Uterus (tissue), 2 donors: Measurements from ENCODE around the gene CPSF4L.

Experiments used
- POLR2A ChIP-seq, 2 donors: fragments of 450-650 bp; IDR thresholded peaks; one replicate each; pipeline ENCODE4 v1.6.1; 2016; ENCODE audit warnings: antibody characterized with exemption in 2 of 2, mild to moderate bottlenecking in 1 of 2, moderate library complexity in 1 of 2
- TF ChIP-seq, protein P1 (sequence below), 4 experiments: fragments of 200-600 bp in 2 of 4; fragments of 450-650 bp in 2 of 4; sonication (generic) in 2 of 4; IDR thresholded peaks; one replicate each; pipeline ENCODE4 v1.5.1; 2016 to 2019; ENCODE audit warnings: antibody characterized with exemption in 4 of 4, mild to moderate bottlenecking in 2 of 4, moderate library complexity in 1 of 4

DNA sequence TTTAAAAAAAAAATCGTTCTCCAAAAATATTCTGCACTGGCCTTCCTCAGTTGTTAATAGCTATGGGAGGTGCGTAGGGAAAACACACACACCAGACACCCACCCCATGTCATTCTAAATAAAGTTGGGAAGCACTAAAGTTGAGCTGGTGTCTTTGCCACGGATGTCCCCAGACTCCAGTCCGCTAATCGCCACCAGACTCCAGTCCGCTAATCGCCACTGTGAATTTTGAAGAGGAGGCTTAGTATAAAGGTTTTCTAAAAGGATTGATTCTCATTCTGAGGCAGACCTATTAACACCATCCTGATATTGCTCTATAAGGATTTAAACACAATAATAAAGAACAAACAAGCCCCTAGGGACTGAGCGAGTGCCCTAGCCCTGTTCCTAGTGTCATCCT is 22.7 kb upstream of the CPSF4L start:
- TF ChIP-seq, protein P1, sequence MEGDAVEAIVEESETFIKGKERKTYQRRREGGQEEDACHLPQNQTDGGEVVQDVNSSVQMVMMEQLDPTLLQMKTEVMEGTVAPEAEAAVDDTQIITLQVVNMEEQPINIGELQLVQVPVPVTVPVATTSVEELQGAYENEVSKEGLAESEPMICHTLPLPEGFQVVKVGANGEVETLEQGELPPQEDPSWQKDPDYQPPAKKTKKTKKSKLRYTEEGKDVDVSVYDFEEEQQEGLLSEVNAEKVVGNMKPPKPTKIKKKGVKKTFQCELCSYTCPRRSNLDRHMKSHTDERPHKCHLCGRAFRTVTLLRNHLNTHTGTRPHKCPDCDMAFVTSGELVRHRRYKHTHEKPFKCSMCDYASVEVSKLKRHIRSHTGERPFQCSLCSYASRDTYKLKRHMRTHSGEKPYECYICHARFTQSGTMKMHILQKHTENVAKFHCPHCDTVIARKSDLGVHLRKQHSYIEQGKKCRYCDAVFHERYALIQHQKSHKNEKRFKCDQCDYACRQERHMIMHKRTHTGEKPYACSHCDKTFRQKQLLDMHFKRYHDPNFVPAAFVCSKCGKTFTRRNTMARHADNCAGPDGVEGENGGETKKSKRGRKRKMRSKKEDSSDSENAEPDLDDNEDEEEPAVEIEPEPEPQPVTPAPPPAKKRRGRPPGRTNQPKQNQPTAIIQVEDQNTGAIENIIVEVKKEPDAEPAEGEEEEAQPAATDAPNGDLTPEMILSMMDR (IDR thresholded peaks at IDR 0.05) = no peak
- TF ChIP-seq POLR2A (IDR thresholded peaks at IDR 0.05) = no peak
